Activated T-cell treated with anti-CD3 and anti-CD28 coated beads, Interleukin-2, amount 50 U/mL, for 24 hours (primary cell): ENCODE measurements around the gene HBD.
"Not testable (repeated sequence)": the region's sequence is repeated elsewhere in the genome, so short reads cannot be mapped to it uniquely, and the experiment has no call there.

Experiments
- DNase-seq: peaks from one replicate; pipeline ENCODE4 v3.0.0-alpha.2; 2020
- H3K27ac Mint-ChIP-seq: 2 replicates; pipeline ENCODE4 v1.8.0; 2020; ENCODE audit warnings: mild to moderate bottlenecking, mixed read lengths
- H3K27me3 Mint-ChIP-seq: 2 replicates; pipeline ENCODE4 v1.8.0; 2020; ENCODE audit warnings: mixed read lengths
- H3K36me3 Mint-ChIP-seq: 2 replicates; pipeline ENCODE4 v1.8.0; 2020; ENCODE audit warnings: low read depth, mixed read lengths
- H3K4me1 Mint-ChIP-seq: 2 replicates; pipeline ENCODE4 v1.8.0; 2020; ENCODE audit warnings: low read depth, mixed read lengths
- H3K4me3 Mint-ChIP-seq: 2 replicates; pipeline ENCODE4 v1.8.0; 2020; ENCODE audit warnings: mild to moderate bottlenecking, moderate library complexity, mixed read lengths
- H3K9me3 Mint-ChIP-seq: 2 replicates; pipeline ENCODE4 v1.8.0; 2020; ENCODE audit warnings: mixed read lengths

HBD gene

GRCh38 chr11:5266609-5267008, 32.3 kb upstream of the HBD start:
- no peak overlapping the region for H3K4me3 Mint-ChIP-seq
- H3K4me1 Mint-ChIP-seq = no peaks in the 10 kb centered on the region
- no peak for DNase-seq
- peaks cover 2% of the 10 kb centered on the region for H3K27me3 Mint-ChIP-seq
- no peaks in the 10 kb centered on the region for H3K9me3 Mint-ChIP-seq
- H3K27ac Mint-ChIP-seq = no peak overlapping the region
- H3K36me3 Mint-ChIP-seq = no peaks in the 10 kb centered on the region

- no peak for DNase-seq
- no peak overlapping the region for H3K27ac Mint-ChIP-seq
- no peak overlapping the region for H3K4me3 Mint-ChIP-seq
- no peaks in the 10 kb centered on the region for H3K36me3 Mint-ChIP-seq
- no peaks in the 10 kb centered on the region for H3K4me1 Mint-ChIP-seq
- H3K27me3 Mint-ChIP-seq = peaks cover 6% of the 10 kb centered on the region
- no peaks in the 10 kb centered on the region for H3K9me3 Mint-ChIP-seq
Measured at GRCh38 chr11:5265832-5266231, 31.5 kb upstream of the HBD start.

DNA sequence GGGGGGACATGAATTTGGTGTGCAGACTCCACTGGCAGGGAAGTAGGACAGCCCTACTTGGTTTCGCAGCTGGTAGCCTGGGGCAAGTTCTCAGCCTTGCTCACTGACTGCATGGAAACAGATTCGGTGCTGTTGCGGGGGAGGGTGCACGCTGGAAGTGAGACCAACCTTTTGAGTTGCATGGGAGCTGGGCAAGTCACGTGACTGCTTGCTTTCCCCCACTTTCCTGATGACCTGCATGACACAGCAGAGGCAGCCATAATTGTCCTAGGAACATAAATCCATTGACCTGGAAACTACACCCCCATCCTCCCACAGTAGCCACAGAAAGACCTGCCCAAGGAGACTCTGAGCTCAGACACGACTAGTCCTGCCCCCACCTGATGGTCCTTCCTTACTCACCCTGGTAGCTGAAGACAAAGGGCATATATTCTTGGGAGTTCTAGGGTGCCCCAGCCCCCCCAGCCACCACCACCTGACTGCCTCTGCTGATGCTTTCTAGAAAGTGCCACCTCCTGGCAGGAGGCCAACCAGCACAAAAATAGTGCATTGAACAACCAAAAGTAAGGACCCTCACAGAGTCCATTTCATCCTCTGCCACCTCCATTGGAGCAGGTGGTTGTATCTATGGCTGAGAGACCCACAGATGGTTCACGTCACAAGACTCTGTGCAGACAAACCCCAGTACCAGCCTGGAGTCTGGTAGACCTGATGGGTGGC, 24.4 kb upstream of the HBD start:
- Mint-ChIP-seq H3K27me3 (peaks cover 22% of the 10 kb centered on the region), H3K4me1 (no peaks in the 10 kb centered on the region), H3K36me3 (no peaks in the 10 kb centered on the region), H3K9me3 (peaks cover 9% of the 10 kb centered on the region), H3K4me3 (no peak overlapping the region), H3K27ac (no peak overlapping the region)
- DNase-seq = no peak

- H3K4me3 Mint-ChIP-seq = no peak overlapping the region
- no peaks in the 10 kb centered on the region for H3K36me3 Mint-ChIP-seq
- no peak overlapping the region for H3K27ac Mint-ChIP-seq
- H3K9me3 Mint-ChIP-seq = peaks cover 9% of the 10 kb centered on the region
- H3K27me3 Mint-ChIP-seq = peaks cover 26% of the 10 kb centered on the region
- DNase-seq = no peak
- H3K4me1 Mint-ChIP-seq = no peaks in the 10 kb centered on the region
Measured at GRCh38 chr11:5257296-5257695, 23.0 kb upstream of the HBD start.

- H3K36me3 Mint-ChIP-seq, H3K4me3 Mint-ChIP-seq, H3K27ac Mint-ChIP-seq, DNase-seq, H3K4me1 Mint-ChIP-seq, H3K9me3 Mint-ChIP-seq: not testable (repeated sequence)
- H3K27me3 Mint-ChIP-seq = peaks cover 20% of the 10 kb centered on the region
Measured at GRCh38 chr11:5254646-5255413, 20.5 kb upstream of the HBD start, which contains the start of gene HBG2. TSS of gene HBG2 (minus strand) at chr11:5254781. CDS start at chr11:5254728, 53 bp downstream.

- not testable (repeated sequence) for H3K36me3 Mint-ChIP-seq, H3K27ac Mint-ChIP-seq, H3K4me1 Mint-ChIP-seq, H3K4me3 Mint-ChIP-seq, H3K9me3 Mint-ChIP-seq, DNase-seq
- H3K27me3 Mint-ChIP-seq = peaks cover 20% of the 10 kb centered on the region
Measured at GRCh38 chr11:5254023-5254422, 19.7 kb upstream of the HBD start.

GRCh38 chr11:5253440-5253839, 19.2 kb upstream of the HBD start:
- H3K36me3 Mint-ChIP-seq, DNase-seq, H3K4me3 Mint-ChIP-seq, H3K27ac Mint-ChIP-seq, H3K4me1 Mint-ChIP-seq, H3K9me3 Mint-ChIP-seq: not testable (repeated sequence)
- H3K27me3 Mint-ChIP-seq = peaks cover 20% of the 10 kb centered on the region

DNA sequence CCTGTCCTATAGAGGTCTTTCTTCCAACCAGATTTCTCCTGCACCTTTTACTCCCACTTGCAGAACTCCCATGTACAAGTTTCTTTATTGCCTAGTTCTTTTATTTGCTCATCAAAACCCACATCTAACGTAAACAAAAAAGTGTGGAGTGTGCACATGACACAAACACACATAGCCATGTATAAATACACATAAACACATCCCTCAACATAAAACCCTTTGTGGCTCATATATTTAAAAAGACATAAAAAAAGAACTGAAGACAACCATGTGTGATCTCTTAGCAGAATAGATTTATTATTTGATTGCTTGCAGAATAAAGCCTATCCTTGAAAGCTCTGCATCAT, 18.6 kb upstream of the HBD start:
- DNase-seq = no peak
- no peak overlapping the region for H3K4me3 Mint-ChIP-seq
- H3K27me3 Mint-ChIP-seq = peaks cover 20% of the 10 kb centered on the region
- H3K4me1 Mint-ChIP-seq = no peaks in the 10 kb centered on the region
- H3K9me3 Mint-ChIP-seq = peaks cover 2% of the 10 kb centered on the region
- H3K27ac Mint-ChIP-seq = no peak overlapping the region
- H3K36me3 Mint-ChIP-seq = no peaks in the 10 kb centered on the region

GRCh38 chr11:5252192-5252918, 18.1 kb upstream of the HBD start:
- no peak for DNase-seq
- no peak overlapping the region for H3K4me3 Mint-ChIP-seq
- no peaks in the 10 kb centered on the region for H3K4me1 Mint-ChIP-seq
- no peak overlapping the region for H3K27ac Mint-ChIP-seq
- H3K36me3 Mint-ChIP-seq = no peaks in the 10 kb centered on the region
- H3K9me3 Mint-ChIP-seq = no peaks in the 10 kb centered on the region
- peaks cover 15% of the 10 kb centered on the region for H3K27me3 Mint-ChIP-seq

DNA sequence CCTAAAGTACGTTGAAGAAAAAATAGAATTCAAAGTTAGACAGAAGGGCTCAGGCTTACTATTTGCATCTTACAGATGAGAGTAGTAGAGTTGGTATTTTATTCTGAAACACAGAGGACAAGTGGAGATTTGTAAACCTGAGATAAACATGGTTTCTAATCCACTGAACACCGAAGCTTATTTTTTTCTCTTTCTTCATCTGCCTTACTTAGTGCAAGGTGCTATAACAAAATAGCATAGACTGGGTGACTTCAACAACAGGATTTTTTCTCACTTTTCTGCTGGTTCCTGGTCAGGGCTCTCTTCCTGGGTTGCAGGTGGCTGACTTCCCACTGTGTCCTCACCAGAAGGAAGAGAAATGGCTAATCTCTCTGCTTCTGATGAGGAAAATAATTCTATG, 17.5 kb upstream of the HBD start:
- DNase-seq = no peak
- Mint-ChIP-seq H3K36me3 (no peaks in the 10 kb centered on the region), H3K27me3 (peaks cover 13% of the 10 kb centered on the region), H3K4me3 (no peak overlapping the region), H3K4me1 (no peaks in the 10 kb centered on the region), H3K27ac (no peak overlapping the region), H3K9me3 (no peaks in the 10 kb centered on the region)

DNA sequence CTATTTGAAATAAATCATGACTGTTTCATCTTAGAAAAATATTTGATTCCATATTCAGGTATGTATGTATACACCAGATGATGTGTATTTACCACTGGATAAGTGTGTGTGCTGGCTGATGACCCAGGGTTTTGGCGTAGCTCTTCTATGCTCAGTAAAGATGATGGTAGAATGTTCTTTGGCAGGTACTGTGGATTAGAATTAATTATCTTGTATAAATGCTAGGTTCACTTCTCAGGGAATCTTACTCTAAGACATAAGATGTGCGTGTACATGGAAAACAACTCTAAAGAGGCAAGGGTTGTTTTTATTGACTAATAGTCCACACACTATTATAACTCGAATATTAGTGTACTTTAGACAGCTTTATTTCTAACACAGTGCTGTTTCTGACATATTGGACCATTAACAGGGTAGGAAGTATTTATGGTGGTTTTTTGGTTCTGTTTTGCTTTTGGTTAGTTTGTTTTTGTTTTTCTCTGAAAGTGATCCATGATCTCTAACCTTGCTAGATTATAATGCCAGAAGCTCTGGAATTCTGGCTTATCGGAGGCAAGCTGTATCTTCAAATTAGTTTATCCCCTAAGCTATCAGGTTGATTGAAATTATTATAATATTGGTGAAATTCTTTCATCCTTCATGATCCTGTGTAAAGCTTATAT, 16.4 kb upstream of the HBD start:
- Mint-ChIP-seq H3K27ac (no peak overlapping the region), H3K27me3 (peaks cover 7% of the 10 kb centered on the region), H3K4me1 (no peaks in the 10 kb centered on the region), H3K9me3 (no peaks in the 10 kb centered on the region), H3K4me3 (no peak overlapping the region), H3K36me3 (no peaks in the 10 kb centered on the region)
- no peak for DNase-seq

- not testable (repeated sequence) for DNase-seq, H3K27me3 Mint-ChIP-seq, H3K27ac Mint-ChIP-seq, H3K9me3 Mint-ChIP-seq, H3K4me3 Mint-ChIP-seq, H3K36me3 Mint-ChIP-seq, H3K4me1 Mint-ChIP-seq
Measured at GRCh38 chr11:5249807-5250396, 15.6 kb upstream of the HBD start, which contains the start of gene HBG1. TSS of gene HBG1 (minus strand) at chr11:5249857. CDS start at chr11:5249804, 53 bp downstream.

DNA sequence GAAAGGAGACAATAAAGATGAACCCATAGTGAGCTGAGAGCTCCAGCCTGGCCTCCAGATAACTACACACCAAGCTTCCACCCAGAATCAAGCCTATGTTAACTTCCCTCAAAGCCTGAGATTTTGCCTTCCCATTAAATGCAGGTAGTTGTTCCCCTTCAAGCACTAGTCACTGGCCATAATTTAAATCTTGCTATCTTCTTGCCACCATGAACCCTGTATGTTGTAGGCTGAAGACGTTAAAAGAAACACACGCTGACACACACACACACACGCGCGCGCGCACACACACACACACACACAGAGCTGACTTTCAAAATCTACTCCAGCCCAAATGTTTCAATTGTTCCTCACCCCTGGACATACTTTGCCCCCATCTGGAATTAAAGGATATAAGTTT, 14.2 kb upstream of the HBD start:
- not testable (repeated sequence) for DNase-seq, H3K4me3 Mint-ChIP-seq, H3K9me3 Mint-ChIP-seq, H3K36me3 Mint-ChIP-seq, H3K27ac Mint-ChIP-seq, H3K4me1 Mint-ChIP-seq
- H3K27me3 Mint-ChIP-seq = peaks cover 11% of the 10 kb centered on the region

- Mint-ChIP-seq H3K4me3 (no peak overlapping the region), H3K9me3 (no peaks in the 10 kb centered on the region), H3K27ac (no peak overlapping the region), H3K27me3 (peaks cover 8% of the 10 kb centered on the region), H3K36me3 (no peaks in the 10 kb centered on the region), H3K4me1 (no peaks in the 10 kb centered on the region)
- no peak for DNase-seq
Measured at GRCh38 chr11:5247472-5248192, 13.3 kb upstream of the HBD start.
